ENCODE measurements around the gene ZKSCAN4. TPM values are rescaled to one million over a fixed set of nuclear protein-coding genes. Genes with fewer than 3 reads are reported as not detected.
A peak's percentile ranks its signal among the peaks of the same experiment; 100 is the strongest.

The ZKSCAN4 gene
- total and polyA plus RNA-seq, 8 donors, result under 0.01 to 6.4 (median 2.3) TPM

GRCh38 chr6:28257042-28257441, 5.0 kb upstream of the ZKSCAN4 start:
- 0% methylated on average over 1 of the region's 1 CpG for WGBS, 5 donors
- DNase-seq, result no peak
- peaks cover 0 to 23% (median 5%) of the 10 kb centered on the region in 4 donors for H3K9me3 ChIP-seq
- no peak overlapping the region for H3K4me3 ChIP-seq
- H3K36me3 ChIP-seq, result no peaks in the 10 kb centered on the region
- intact Hi-C loops (cut with DNase I; ENCODE audit: low total_unique reads), result no loop called here
- peaks cover 0 to 24% (median 8%) of the 10 kb centered on the region in 3 donors for H3K27me3 ChIP-seq
- H3K27ac ChIP-seq, result no peak overlapping the region
- TF ChIP-seq EP300 (IDR thresholded peaks at IDR 0.05), result no peak
- TF ChIP-seq POLR2A (IDR thresholded peaks at IDR 0.05), result no peak
- TF ChIP-seq POLR2AphosphoS5 (IDR thresholded peaks at IDR 0.05), result no peak
- TF ChIP-seq, protein P1, sequence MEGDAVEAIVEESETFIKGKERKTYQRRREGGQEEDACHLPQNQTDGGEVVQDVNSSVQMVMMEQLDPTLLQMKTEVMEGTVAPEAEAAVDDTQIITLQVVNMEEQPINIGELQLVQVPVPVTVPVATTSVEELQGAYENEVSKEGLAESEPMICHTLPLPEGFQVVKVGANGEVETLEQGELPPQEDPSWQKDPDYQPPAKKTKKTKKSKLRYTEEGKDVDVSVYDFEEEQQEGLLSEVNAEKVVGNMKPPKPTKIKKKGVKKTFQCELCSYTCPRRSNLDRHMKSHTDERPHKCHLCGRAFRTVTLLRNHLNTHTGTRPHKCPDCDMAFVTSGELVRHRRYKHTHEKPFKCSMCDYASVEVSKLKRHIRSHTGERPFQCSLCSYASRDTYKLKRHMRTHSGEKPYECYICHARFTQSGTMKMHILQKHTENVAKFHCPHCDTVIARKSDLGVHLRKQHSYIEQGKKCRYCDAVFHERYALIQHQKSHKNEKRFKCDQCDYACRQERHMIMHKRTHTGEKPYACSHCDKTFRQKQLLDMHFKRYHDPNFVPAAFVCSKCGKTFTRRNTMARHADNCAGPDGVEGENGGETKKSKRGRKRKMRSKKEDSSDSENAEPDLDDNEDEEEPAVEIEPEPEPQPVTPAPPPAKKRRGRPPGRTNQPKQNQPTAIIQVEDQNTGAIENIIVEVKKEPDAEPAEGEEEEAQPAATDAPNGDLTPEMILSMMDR (IDR thresholded peaks at IDR 0.05), result no peak
- H3K4me1 ChIP-seq, result peaks cover 4 to 20% (median 8%) of the 10 kb centered on the region in 4 donors

DNA sequence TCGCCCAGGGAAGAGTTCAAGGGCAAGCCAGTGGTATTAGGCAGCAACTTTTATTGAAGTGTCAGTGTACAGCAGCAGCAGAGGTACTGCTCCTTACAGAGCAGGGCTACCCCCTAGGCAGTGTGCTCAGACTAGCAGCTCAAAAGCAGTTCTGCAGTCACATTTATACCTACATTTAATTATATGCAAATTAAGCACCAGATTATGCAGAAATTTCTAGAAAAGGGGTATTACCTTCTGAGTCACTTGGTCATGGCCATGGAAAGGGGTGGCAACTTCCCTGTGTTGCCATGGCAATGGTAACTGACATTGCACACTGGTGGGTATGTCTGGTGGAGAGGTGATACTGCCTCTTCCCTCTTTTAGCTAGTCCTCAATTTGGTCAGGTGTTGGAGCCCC, 2.1 kb upstream of the ZKSCAN4 start:
- TF ChIP-seq POLR2AphosphoS5 (IDR thresholded peaks at IDR 0.05), result no peak
- TF ChIP-seq POLR2A (IDR thresholded peaks at IDR 0.05), result no peak
- no peak for TF ChIP-seq EP300 (IDR thresholded peaks at IDR 0.05)
- TF ChIP-seq, protein P1 (IDR thresholded peaks at IDR 0.05), result no peak
- no peak for DNase-seq
- H3K36me3 ChIP-seq, result peaks cover 0 to 5% (median under 1%) of the 10 kb centered on the region in 4 donors
- peaks cover 0 to 18% (median 3%) of the 10 kb centered on the region in 3 donors for H3K27me3 ChIP-seq
- peaks cover 0 to 3% (median 0%) of the 10 kb centered on the region in 4 donors for H3K9me3 ChIP-seq
- intact Hi-C loops (cut with DNase I; ENCODE audit: low total_unique reads), result no loop called here
- H3K27ac ChIP-seq, result no peak overlapping the region
- WGBS, 5 donors, result 73 to 94% (median 89%) methylated on average over 1 of the region's 1 CpG
- H3K4me1 ChIP-seq, result peaks cover 4 to 36% (median 22%) of the 10 kb centered on the region in 4 donors
- H3K4me3 ChIP-seq, result no peak overlapping the region

GRCh38 chr6:28251661-28252008, 434 bp downstream of the ZKSCAN4 start:
- peak in 1 of 2 donors; percentile 40 for DNase-seq
- Histone ChIP-seq H3K36me3 (peaks cover 8 to 30% (median 23%) of the 10 kb centered on the region in 4 donors), H3K27me3 (peaks cover 0 to 18% (median 0%) of the 10 kb centered on the region in 3 donors), H3K4me3 (peak overlapping the region; percentile 68 to 98 (median 90)), H3K27ac (peak overlapping the region in 4 of 5 donors; percentile 30 to 74 (median 56)), H3K9me3 (no peaks in the 10 kb centered on the region), H3K4me1 (peaks cover 4 to 29% (median 21%) of the 10 kb centered on the region in 4 donors)
- TF ChIP-seq, protein P1 (IDR thresholded peaks at IDR 0.05), result no peak
- TF ChIP-seq POLR2AphosphoS5 (IDR thresholded peaks at IDR 0.05), result no peak
- intact Hi-C loops (cut with DNase I; ENCODE audit: low total_unique reads), result no loop called here
- 0 to 1% (median 0%) methylated on average over 23 to 25 of the region's 25 CpGs for WGBS, 5 donors

DNA sequence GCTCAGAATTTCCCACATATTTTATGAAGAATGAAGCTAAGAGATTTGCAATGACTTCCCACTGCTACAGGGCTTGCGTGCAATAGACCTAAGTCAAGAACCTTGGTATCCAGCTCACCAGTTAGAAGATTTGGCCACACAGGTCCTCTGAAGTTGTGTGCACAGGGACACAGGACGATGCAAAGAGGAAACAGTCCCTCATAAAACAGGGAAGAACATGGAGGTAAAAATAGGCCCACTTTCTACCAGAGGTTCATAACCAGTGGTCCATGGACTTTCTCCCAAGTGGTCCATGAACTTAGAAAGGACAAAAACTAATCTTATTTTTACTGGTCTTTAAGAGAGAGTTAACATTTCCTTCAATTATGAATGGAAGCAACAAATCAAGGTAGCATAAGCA, 1.3 kb downstream of the ZKSCAN4 start:
- Histone ChIP-seq H3K9me3 (no peaks in the 10 kb centered on the region), H3K27ac (no peak overlapping the region), H3K36me3 (peaks cover 17 to 39% (median 32%) of the 10 kb centered on the region in 4 donors), H3K4me3 (peak overlapping the region in 3 of 4 donors; percentile 84 to 98 (median 96)), H3K4me1 (peaks cover 4 to 29% (median 21%) of the 10 kb centered on the region in 4 donors), H3K27me3 (peaks cover 0 to 18% (median 0%) of the 10 kb centered on the region in 3 donors)
- intact Hi-C loops (cut with DNase I; ENCODE audit: low total_unique reads), result no loop called here
- 76 to 89% (median 83%) methylated on average over 2 of the region's 2 CpGs for WGBS, 5 donors
- no peak for DNase-seq
- TF ChIP-seq POLR2A (IDR thresholded peaks at IDR 0.05) (no peak), EP300 (IDR thresholded peaks at IDR 0.05) (no peak), POLR2AphosphoS5 (IDR thresholded peaks at IDR 0.05) (no peak)
- TF ChIP-seq, protein P1 (IDR thresholded peaks at IDR 0.05), result no peak

All from stomach (tissue), 9 donors.